ENCODE data around the gene ZNF576.
"Not testable (repeated sequence)": the region's sequence is repeated elsewhere in the genome, so short reads cannot be mapped to it uniquely, and the experiment has no call there.

Gene ZNF576

DNA sequence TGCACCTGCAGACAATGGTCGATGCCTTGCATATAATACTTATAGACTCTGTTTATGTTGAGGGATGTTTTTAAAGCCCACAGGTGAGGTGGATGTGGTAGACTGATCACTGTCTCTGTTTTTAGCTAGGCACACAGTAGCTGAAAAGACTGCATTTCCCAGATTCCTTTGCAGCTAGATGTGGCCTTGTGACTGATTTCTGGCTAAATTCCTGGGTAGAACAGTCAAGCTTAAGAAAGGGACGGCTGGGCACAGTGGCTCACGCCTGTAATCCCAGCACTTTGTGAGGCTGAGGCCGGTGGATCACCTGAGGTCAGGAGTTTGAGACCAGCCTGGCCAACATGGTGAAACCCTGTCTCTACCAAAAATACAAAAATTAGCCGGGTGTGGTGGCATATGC lies 3.9 kb downstream of the ZNF576 start:
- DNase-seq, result not testable (repeated sequence)

DNA sequence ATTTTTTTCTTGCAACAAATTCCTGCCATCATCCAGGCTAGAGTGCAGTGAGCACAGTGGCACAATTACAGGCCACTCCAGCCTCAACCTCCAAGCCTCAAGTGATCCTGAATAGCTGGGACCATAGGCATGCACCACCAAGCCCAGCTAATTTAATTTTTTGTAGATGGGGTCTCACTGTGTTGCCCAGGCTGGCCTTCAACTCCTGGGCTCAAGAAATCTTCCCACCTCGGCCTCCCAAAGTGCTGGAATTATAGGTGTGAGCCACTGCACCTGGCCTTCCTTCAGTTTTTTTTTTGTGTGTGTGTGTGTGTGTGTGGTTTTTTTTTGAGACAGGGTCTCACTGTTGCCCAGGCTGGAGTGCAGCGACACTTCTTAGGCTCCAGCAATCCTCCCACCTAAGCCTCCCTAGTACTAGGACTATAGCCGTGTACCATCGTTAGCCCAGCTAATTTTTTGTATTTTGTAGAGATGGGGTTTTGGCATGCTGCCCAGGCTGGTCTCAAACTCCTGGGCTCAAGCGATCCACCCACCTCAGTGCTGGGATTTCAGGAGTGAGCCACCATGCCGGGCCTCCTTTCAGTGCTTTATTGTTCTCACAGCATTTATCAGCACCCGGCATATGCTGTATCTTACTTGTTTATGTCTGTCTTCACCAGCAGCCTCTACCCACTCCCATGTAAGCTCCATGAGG lies 9.6 kb downstream of the ZNF576 start:
- DNase-seq, result no peak

DNA sequence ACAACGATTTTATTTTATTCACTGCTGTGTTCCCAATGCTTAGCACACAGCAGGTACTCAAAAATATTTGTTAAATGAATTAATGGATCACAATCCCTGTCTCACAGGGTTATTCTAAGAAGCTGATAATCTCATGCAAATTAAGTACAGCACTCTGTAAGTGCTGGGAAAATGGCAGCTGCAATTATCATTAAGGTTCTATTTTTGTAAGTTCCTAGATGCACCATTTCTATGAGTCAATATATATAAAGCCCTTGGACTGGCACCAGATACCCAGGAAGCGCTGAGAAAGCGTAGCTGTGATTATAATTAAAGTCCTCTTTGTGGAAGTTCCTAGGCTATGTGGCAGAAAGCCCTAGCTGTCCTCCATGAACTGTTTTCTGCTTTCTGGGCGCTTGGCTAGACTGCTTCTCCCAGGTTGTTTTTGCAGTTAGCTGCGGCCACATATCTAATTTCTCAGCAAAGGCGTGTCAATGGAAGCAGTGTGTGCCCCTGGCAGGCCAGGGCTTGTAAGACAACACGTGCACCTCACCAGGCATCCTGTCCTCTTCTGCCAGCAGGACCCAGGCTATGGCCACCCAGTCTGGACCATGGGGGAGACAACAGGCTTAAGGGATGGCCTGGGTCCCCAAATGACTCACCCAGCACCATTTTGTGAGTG lies 10.3 kb downstream of the ZNF576 start:
- no peak for DNase-seq

DNA sequence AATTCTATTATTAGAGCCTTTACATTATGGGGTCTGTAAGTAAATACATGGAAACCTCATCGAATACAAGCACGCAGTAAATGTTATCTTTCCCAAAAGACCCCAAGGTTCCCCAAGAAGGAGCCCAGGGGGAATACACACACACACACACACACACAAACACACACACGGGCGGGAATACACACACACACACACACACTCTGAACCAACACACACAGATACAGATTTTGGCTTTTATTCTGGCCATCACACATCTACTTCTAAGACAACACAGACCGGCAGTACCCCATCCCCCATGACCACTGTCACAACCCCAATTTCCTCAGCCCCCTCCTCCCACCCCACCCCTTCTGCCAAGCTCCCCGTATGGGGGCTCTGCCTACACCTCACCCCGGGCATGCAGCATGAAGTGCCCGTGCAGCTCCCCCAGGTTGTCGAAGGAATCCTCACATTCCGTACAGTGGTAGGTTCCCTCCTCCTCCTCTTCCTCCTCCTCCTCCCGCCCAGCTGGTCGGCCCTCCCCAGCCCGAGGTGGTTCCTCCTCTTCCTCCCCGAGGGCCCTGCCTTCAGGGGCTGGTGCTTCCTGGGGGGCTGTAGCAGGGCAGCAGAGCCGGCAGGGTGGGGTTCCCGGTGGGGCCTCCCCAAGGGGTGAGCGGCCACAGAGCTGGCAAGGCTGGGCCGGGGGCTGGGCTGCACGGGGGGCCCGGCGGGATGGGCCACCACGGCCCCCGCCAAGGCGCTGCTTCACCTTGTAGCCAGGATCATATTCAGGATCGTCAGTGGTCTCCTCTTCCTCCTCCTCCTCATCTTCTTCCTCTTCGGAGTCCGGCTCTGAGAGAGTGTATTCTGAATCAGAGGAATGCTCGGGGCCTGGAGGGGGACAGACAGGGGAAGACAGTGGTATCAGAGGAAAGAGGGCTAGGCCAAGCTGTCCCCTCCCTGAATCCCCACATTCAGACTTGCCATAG lies 11.1 kb downstream of the ZNF576 start:
- DNase-seq, result no peak

DNA sequence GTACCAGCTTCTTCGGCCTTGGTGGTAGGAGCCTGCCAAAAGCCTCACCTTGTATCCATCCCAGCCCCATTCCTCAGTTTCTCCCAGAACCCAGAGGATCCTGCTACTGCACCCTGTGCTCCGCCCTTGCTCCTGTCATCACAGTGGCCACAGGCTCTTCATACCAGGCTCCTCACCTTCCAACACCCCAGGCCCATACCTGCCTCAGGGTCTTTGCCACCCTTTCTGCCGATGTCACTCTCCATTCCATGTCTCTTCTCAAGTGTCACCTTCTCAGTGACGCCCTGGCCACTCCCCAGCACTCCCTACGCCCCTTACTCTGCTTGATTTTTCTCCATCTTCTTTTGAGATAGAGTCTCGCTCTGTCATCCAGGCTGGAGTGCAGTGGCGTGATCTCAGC lies 13.5 kb downstream of the ZNF576 start:
- DNase-seq, result no peak

DNA sequence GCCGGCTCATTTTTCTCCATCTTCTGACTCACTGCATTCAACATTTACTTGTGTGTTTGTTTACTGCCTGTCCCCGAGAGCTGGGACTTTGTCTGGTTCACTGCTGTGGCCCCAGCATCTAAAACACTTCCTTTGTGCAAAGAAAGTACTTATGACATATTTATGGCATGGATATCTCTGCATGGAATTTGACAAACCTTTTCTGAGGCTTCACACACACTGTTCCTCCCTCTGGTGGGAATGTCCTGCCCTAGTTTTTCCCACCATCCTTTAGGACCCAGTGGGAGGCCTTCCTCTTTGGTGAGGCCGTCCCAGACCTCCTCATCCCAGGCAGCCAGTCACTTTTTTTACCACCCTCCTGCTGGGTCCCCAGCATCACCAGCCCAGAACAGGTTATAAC lies 14.1 kb downstream of the ZNF576 start:
- no peak for DNase-seq

DNA sequence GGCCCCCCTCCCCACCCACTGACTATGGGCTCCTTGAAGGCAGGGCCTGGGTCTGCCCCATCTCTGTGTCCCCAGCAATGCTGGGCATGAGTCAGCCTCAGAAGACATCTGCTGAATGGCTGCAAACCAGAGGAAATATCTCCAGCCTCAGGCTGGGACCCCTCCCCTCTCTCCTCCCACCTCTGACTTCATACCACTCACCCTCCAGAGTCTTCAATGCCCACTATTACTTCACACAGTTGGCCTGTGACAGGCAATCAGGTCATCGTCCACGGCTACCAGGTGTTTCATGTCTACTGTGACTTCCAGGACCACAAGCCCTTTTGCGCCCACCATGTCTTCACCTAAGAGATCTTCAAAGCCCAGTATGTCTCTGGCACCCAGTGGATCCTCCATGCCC lies 15.4 kb downstream of the ZNF576 start, which contains the start of gene SRRM5:
Gene SRRM5, plus strand, starts transcription at position 301 of the 400 bp plus-strand sequence. Its CDS starts 34 bp downstream, at position 335.
- DNase-seq, result no peak

DNA sequence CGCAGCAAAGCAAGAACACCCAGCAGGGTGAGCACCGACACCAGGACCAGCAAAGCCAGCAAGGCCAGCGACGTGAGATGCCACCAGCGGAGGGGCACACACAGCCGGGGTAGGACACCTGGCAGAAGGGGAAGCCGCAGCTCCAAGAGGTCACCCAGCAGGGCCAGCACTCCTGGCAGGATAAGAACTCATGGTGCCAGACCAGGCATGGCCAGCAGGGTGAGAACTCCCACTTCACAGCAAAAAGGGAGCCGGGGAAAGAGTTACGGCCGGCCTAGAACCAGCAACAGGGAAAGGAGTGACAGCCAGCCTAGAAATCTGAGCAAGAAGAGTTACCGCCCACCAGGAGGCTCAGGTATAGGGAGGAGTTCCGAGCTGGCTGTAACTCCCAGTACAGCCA lies 16.0 kb downstream of the ZNF576 start:
- no peak for DNase-seq

DNA sequence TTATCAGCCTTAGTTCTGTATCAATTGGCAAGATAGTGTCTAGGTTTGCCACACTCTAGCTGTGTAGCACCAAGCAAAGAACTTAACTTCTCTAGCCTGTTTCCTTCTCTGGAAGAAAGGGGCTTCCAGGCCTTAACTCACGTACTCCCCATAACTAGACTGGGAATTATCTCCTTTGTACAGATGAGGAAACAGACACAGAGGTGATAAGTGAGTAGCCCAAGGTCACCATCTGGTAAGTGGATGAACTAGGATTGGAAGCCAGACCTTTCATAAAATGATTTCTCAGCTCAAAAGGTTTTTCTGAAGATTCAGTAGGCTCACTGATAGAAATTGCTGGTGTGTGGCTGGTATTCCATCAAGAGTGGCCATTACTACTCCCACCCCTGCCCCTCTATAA lies 19.9 kb downstream of the ZNF576 start:
- no peak for DNase-seq

DNA sequence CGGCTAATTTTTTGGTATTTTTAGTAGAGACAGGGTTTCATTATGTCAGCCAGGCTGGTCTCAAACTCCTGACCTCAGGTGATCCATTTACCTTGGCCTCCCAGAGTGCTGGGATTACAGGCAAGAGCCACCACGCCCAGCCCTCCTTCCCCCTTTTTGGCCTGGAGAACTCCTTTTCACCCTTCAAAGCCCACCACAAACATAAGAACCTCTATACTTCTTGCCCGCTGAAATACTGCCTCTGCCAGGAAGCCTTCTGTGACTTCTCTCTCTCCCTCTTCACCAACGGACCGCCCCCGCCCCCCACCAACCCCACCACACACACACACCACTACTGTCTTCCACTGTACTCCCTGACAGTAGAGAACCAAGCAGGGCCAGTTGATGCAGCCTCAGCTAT lies 20.6 kb downstream of the ZNF576 start:
- DNase-seq, result no peak

DNA sequence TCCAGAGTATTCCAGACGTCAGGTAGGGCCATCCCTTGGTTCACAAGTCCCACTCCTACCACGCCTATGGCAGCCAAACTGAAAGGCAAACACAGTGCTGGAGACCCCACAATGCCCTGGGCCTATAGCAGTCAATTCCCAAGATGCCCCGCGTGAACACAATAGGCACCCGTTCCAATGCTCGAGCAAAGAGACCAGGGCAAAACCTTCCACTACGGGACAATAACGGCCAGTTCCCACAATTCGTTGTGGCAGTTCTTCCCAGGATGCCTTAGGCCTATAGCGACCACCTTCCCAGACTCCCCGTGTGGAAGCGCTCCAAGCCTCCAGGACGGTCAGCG lies 22.5 kb downstream of the ZNF576 start:
- DNase-seq, result peak; percentile 41

DNA sequence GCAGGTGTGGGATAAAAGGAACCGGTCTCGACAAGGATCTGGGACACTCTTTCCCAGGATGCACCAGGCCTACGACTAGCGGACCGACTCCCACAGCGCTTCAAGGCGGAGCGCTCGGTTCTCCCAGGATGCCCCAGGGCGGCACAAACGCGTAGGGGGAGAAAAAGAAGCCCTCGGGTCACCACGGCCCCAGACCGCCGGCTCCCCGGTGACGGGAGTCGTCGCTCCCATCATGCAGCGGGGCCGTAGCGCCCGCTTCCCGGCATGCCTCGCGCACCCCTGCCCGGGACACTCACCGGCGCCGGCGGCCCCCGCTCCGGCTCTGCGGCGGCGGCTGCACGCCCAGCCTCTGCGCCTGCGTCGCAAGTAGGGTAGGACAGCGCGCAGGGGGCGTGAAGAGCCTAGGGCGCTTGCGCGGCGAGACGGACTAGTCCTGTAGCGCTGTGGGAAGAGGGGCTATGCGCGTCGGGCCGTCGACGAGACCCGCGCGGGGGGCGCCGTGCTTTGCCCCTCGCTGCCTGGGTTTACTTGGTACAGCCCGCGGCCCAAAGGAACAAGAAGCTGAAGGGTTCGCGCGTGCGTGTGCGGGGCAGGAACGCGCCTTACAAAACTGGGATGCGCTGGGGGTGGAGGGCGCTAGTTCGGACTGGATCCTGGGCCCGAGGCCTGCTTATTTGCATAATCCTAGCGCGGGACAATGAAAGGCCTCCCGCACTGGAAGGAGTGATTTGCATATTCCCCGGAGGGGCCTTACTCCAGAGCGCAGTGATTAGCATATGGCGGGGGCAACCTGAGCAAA lies 23.1 kb downstream of the ZNF576 start, which contains the start of gene ZNF428:
Gene ZNF428, minus strand, starts transcription at position 368 of the 799 bp plus-strand sequence. CDS start 5,325 bp downstream, outside the sequence.
- peak; percentile 91 for DNase-seq

DNA sequence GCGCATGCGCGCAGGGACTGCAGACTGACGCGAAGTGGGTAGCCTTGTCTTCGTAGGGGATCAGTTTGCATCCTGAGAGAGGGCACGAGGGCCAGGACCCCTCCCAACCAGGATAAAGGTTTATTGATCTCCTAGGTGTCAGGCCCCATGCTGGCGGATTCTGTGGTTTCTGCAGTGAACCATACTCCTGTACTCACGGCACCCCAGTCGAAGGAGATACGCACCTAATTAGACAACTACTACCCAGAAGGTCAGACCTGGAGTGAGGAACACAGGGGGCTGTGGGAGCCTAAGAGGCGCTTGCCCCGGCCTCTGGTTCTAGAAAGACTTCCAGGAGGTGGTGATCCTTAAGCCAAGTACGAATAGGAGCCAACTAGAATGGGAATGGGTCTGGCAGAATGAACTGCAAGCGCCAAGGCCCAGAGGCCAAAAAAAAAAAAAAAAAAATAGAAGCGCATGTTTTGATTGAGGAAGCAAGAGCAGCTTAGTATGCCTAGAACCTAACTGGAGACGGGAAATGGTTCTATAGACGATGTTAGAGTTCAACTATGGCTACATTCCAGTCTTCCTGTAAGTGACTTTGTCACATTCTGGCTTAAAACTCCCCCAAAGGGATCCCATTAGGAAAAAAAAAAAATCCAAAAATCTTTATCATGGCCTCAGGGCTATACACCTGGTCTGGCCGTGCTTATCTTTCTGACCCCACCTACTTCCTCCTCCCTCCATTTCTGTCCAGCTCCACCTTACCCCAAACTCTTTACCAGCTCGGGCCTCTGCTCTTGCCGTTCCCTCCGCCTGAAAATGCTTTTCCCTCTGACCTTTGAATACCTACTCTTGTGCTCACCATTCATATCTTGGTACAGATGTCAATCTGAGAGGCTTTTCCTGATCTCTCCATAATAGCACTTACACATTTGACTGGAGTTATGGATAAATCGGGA lies 23.9 kb downstream of the ZNF576 start:
- peak; percentile 88 for DNase-seq

DNA sequence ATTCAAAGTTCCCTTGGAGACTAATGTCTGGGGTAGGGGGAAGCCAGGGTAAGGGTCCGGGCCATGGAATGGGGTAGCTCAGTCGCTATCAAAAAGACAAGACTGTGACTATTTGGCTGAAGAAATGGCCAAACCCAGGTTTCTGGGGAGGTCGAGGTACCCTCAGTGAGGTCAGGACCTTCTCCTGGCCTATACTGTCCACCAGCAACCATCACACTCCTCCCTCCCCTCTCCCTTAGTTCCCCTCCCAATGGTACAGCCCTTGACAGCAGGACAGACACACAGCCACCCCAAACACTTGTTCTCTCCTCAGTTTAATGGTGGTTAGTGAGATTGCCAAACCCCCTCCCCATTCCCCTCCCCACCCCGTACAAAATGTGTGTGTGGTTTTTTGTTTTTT lies 25.7 kb downstream of the ZNF576 start:
- DNase-seq, result no peak

DNA sequence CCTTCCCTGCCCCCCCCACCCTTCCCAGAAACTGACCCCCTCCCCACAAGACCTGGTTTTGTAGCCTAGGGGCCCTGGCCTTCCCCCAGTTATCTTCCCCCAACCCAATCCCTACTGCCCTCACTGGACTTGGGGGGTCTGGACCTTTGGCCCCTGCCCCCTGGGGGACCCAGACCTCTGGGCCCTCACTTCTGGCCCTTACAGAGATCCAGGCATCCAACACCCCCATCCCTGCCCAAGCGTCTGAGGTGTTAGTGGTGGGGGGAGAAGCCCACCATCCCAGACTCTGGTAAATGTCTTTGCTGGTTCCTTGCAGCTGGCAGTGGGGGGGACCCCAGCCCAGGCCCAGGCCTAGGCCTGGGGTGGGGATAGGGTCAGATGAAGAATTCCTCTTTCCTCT lies 26.6 kb downstream of the ZNF576 start:
- no peak for DNase-seq

DNA sequence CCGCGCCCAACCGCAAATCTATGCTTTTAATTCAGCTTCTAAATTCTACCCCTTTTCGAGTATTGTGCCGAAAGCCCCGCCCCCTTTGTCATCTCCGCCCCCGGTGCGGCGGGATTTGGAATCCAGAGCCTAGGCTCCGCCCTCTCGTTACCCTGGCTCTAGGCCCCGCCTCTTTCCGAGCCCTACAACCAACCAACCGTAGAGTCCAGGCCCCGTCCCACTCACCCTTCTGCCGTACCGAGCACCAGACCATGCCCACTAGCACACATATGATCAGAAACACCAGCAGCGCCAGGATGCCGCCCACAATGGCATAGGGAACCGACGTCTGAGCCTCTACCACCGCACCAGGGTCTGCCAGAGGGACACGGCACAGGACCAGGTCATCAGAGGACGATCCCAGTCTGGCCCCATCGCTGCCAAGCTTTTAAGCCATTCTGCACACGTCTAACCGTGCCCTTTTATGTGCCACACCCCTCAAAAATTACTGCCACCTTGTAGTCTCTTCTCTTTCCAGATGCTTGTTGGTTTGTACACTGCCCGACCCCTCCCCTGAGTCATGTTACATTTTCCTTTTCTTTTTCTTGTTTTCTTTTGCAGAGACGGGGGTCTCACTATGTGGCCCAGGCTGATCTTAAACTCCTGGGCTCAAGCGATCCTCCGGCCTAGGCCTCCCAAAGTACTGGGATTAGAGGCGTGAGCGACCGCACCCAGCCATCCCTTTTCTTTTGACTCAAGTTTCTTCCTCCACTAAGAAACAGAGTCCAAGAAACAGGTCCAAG lies 27.7 kb downstream of the ZNF576 start:
- DNase-seq, result no peak

DNA sequence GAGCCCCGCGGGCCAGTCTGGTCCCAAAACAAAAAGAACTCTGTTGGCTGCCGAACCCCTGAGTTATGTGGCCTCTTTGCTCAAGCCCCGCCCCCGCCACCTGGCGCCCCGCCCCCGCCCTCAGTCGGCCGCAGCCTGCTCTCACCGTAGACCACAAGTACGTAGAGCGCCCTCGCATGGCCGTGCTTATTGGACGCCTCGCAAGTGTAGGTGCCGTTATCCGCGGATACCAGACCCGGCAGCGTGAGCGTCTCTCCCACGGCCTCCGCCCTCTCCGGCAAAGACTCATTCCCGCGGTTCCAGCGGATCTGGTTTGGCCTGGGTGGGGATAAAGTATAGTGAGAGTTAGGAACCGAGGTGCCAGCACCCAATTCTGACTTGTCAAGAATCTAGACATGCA lies 28.5 kb downstream of the ZNF576 start:
- DNase-seq, result peak; percentile 88

DNA sequence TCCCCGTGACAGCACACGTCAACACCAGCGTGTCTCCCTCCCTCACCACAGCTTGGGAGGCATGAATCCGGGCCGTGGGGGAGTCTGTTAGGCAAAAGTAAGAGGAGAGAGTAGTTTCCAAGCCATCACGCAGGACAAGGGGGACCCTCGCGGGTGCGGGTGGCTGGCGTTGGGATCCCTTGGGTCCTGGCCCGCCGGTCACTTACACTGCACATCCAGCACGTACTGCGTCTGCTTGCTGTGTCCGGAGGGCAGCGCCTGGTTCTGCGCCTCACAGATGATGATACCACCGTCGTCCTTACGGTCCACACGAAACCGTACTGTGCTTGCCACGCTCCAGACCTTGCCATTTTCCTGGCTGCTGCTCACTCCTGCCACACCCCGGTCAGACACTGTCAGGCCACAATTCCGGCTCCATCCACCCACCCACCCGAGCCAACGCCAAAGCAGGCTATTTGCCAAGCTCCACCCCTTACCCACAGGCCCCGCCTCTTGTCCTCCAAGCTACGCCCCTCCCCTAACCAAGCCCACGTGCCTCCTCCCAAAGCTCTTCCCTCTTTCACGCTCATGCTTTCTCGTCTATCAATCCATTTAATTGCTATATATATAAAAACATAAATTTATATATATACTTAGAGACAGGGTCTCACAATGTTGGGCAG lies 29.7 kb downstream of the ZNF576 start:
- DNase-seq, result no peak

DNA sequence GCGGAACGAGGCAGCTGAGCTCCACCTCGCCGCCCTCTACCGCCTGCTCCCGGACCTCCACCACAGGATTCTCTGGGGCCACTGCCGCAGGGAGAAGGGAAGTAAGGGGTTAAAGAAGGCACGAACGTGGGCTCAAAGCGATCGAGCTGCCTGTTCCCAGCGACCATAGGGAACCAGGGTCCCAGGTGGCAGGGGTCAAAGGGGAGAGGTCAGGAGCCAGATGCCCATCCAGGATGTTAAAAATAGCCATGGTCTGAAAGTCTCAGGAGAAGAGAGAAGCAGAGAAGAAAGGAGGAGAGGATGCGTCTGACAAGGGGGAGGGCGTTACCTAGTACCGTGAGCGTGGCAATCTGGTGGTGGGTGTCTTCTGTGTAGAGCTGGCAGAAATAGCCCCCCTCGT lies 30.4 kb downstream of the ZNF576 start:
- DNase-seq, result no peak
